HG02938 (cell line): ENCODE data around the gene FBXO31.

Experiments used
- ATAC-seq: cut with Tn5 transposase; IDR thresholded peaks from one replicate; pipeline ENCODE4 v1.9.1; 2021; ENCODE audit warnings: mild to moderate bottlenecking, moderate library complexity; ENCODE audit not compliant: unreplicated experiment

FBXO31 gene

GRCh38 chr16:87330646-87331045, 52.9 kb downstream of the FBXO31 start:
- ATAC-seq = no peak

GRCh38 chr16:87330257-87330624, 53.3 kb downstream of the FBXO31 start:
- ATAC-seq = no peak

GRCh38 chr16:87329436-87330256, 53.9 kb downstream of the FBXO31 start:
- ATAC-seq = no peak

- no peak for ATAC-seq
Observed at GRCh38 chr16:87328846-87329245, 54.7 kb downstream of the FBXO31 start.

- no peak for ATAC-seq
Observed at GRCh38 chr16:87327798-87328495, 55.6 kb downstream of the FBXO31 start.

GRCh38 chr16:87326151-87326571, 57.4 kb downstream of the FBXO31 start:
- no peak for ATAC-seq

- no peak for ATAC-seq
Observed at GRCh38 chr16:87325423-87325858, 58.1 kb downstream of the FBXO31 start.

GRCh38 chr16:87324411-87325275, 58.9 kb downstream of the FBXO31 start:
- ATAC-seq = no peak

GRCh38 chr16:87323727-87324410, 59.7 kb downstream of the FBXO31 start:
- no peak for ATAC-seq

GRCh38 chr16:87322833-87323726, 60.5 kb downstream of the FBXO31 start:
- ATAC-seq = no peak

- no peak for ATAC-seq
Observed at GRCh38 chr16:87322360-87322759, 61.2 kb downstream of the FBXO31 start.

GRCh38 chr16:87321336-87322107, 62.1 kb downstream of the FBXO31 start:
- no peak for ATAC-seq

- no peak for ATAC-seq
Observed at GRCh38 chr16:87320510-87321227, 62.9 kb downstream of the FBXO31 start.

- no peak for ATAC-seq
Observed at GRCh38 chr16:87319997-87320491, 63.5 kb downstream of the FBXO31 start.

GRCh38 chr16:87319011-87319410, 64.6 kb downstream of the FBXO31 start:
- ATAC-seq = no peak

GRCh38 chr16:87317750-87318644, 65.6 kb downstream of the FBXO31 start:
- no peak for ATAC-seq
